Hepatocyte (in vitro differentiated cells): ENCODE results near the gene ARID3A. TPM values are rescaled to one million over a fixed set of nuclear protein-coding genes. Genes with fewer than 3 reads are reported as not detected.

Experiments
- DNase-seq: peaks from one replicate; pipeline ENCODE4 v3.0.0-alpha.2; 2016; ENCODE audit warnings: low spot score
- H2AFZ ChIP-seq: fragments of 200-600 bp; sonication (generic); 2 replicates; pipeline ENCODE4 v1.6.0; 2016; ENCODE audit warnings: antibody characterized with exemption, mild to moderate bottlenecking
- H3K27ac ChIP-seq: fragments of 200-600 bp; sonication (generic); 2 replicates; pipeline ENCODE4 v1.5.1; 2016; ENCODE audit warnings: mild to moderate bottlenecking
- H3K27me3 ChIP-seq: fragments of 200-600 bp; sonication (generic); 2 replicates; pipeline ENCODE4 v1.6.1; 2016
- H3K36me3 ChIP-seq: fragments of 200-600 bp; sonication (generic); replicated peaks from 2 replicates; pipeline ENCODE4 v1.5.1; 2016; ENCODE audit warnings: low read depth; ENCODE audit not compliant: insufficient read depth
- H3K4me1 ChIP-seq: fragments of 200-600 bp; sonication (generic); 2 replicates; pipeline ENCODE4 v1.5.1; 2016; ENCODE audit warnings: mild to moderate bottlenecking, moderate library complexity; ENCODE audit not compliant: insufficient read depth
- H3K4me2 ChIP-seq: fragments of 200-600 bp; sonication (generic); 2 replicates; pipeline ENCODE4 v1.6.0; 2016
- H3K4me3 ChIP-seq: fragments of 200-600 bp; sonication (generic); 2 replicates; pipeline ENCODE4 v1.5.1; 2016; ENCODE audit warnings: mild to moderate bottlenecking
- H3K79me2 ChIP-seq: fragments of 200-600 bp; sonication (generic); 2 replicates; pipeline ENCODE4 v1.6.0; 2017; ENCODE audit warnings: mild to moderate bottlenecking
- H3K9me2 ChIP-seq: fragments of 200-600 bp; sonication (generic); replicated peaks from 2 replicates; pipeline ENCODE4 v1.6.0; 2017; ENCODE audit warnings: mild to moderate bottlenecking; ENCODE audit not compliant: insufficient read depth
- H3K9me3 ChIP-seq: fragments of 200-600 bp; sonication (generic); 2 replicates; pipeline ENCODE4 v1.5.1; 2016; ENCODE audit warnings: low read depth, mild to moderate bottlenecking
- H4K20me1 ChIP-seq: fragments of 200-600 bp; sonication (generic); 2 replicates; pipeline ENCODE4 v1.6.0; 2016; ENCODE audit warnings: mild to moderate bottlenecking; ENCODE audit not compliant: insufficient read depth, poor library complexity, severe bottlenecking
- EZH2 ChIP-seq: fragments of 200-600 bp; sonication (generic); IDR thresholded peaks from 2 replicates; pipeline ENCODE4 v1.6.1; 2016; ENCODE audit warnings: antibody characterized with exemption, mild to moderate bottlenecking, borderline replicate concordance
- EZH2phosphoT487 ChIP-seq: fragments of 200-600 bp; sonication (generic); IDR thresholded peaks from one replicate; pipeline ENCODE4 v1.6.1; 2018; ENCODE audit warnings: antibody characterized with exemption, mild to moderate bottlenecking, low read depth, moderate library complexity; ENCODE audit not compliant: unreplicated experiment, severe bottlenecking
- WGBS: methylation state at CpG from one replicate; pipeline ENCODE4 v1.1.6; 2016; ENCODE audit warnings: low lambda C conversion rate; ENCODE audit errors: missing lambda C conversion rate; 5-methylcytosine and 5-hydroxymethylcytosine counted together
- polyA plus RNA-seq: library from polyadenylated mRNA; unstranded; fragments of >200 nt; fragmentation: Nextera tagmentation; extraction: Ambion mirVana; gene quantifications from 2 replicates; pipeline ENCODE4 v1.2.1, GENCODE V29; 2016
- total RNA-seq: library from RNA; depleted of rRNA; stranded (reverse); fragments of >200 nt; gene quantifications from 2 replicates; pipeline ENCODE4 v1.2.3, GENCODE V29; 2014
- TF ChIP-seq, protein P1 (sequence below): fragments of 200-600 bp; sonication (generic); IDR thresholded peaks from 2 replicates; pipeline ENCODE4 v1.5.1; 2016; ENCODE audit warnings: antibody characterized with exemption, mild to moderate bottlenecking; ENCODE audit not compliant: poor library complexity

The ARID3A gene
- total and polyA plus RNA-seq, 2 experiments from 2014 or later = 122 to 180 TPM

- H3K4me3 ChIP-seq = peak within 1 kb of the TSS; percentile 88
- TF ChIP-seq, protein P1, sequence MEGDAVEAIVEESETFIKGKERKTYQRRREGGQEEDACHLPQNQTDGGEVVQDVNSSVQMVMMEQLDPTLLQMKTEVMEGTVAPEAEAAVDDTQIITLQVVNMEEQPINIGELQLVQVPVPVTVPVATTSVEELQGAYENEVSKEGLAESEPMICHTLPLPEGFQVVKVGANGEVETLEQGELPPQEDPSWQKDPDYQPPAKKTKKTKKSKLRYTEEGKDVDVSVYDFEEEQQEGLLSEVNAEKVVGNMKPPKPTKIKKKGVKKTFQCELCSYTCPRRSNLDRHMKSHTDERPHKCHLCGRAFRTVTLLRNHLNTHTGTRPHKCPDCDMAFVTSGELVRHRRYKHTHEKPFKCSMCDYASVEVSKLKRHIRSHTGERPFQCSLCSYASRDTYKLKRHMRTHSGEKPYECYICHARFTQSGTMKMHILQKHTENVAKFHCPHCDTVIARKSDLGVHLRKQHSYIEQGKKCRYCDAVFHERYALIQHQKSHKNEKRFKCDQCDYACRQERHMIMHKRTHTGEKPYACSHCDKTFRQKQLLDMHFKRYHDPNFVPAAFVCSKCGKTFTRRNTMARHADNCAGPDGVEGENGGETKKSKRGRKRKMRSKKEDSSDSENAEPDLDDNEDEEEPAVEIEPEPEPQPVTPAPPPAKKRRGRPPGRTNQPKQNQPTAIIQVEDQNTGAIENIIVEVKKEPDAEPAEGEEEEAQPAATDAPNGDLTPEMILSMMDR = no peak
- TF ChIP-seq EZH2phosphoT487 (no peak), EZH2 (no peak)
- H2AFZ ChIP-seq = peak within 1 kb of the TSS; percentile 59
- no peaks in the 10 kb centered on the region for H3K4me1 ChIP-seq
- H3K27me3 ChIP-seq = no peaks in the 10 kb centered on the region
- H3K9me2 ChIP-seq = no peaks in the 10 kb centered on the region
- H3K4me2 ChIP-seq = peak within 1 kb of the TSS; percentile 68
- peak within 1 kb of the TSS; percentile 92 for H3K27ac ChIP-seq
- H3K36me3 ChIP-seq = no peaks in the 10 kb centered on the region
- H4K20me1 ChIP-seq = no peaks in the 10 kb centered on the region
- DNase-seq = peak; percentile 98
- H3K79me2 ChIP-seq = peaks cover 20% of the 10 kb centered on the region
- no peaks in the 10 kb centered on the region for H3K9me3 ChIP-seq
- WGBS = 2% methylated on average over 62 of the region's 69 CpGs
Observed at GRCh38 chr19:892894-893689, 32.7 kb upstream of the ARID3A start, which contains the start of the genes MED16 and RNU6-9. TSS of gene MED16 (minus strand) at chr19:893187. CDS start at chr19:891131, 2,056 bp downstream. TSS of gene RNU6-9 (plus strand) at chr19:893484.

- Histone ChIP-seq H3K9me3 (no peaks in the 10 kb centered on the region), H3K27ac (no peak overlapping the region), H3K4me1 (no peaks in the 10 kb centered on the region), H3K27me3 (no peaks in the 10 kb centered on the region), H3K4me3 (no peak overlapping the region), H2AFZ (no peak overlapping the region), H3K9me2 (no peaks in the 10 kb centered on the region), H4K20me1 (no peaks in the 10 kb centered on the region), H3K79me2 (peaks cover 8% of the 10 kb centered on the region), H3K36me3 (no peaks in the 10 kb centered on the region), H3K4me2 (no peak overlapping the region)
- TF ChIP-seq EZH2phosphoT487 = no peak
- TF ChIP-seq, protein P1 = no peak
- no peak for TF ChIP-seq EZH2
- no peak for DNase-seq
- 86% methylated on average over 10 of the region's 10 CpGs for WGBS
Observed at GRCh38 chr19:896434-896833, 29.4 kb upstream of the ARID3A start.

DNA sequence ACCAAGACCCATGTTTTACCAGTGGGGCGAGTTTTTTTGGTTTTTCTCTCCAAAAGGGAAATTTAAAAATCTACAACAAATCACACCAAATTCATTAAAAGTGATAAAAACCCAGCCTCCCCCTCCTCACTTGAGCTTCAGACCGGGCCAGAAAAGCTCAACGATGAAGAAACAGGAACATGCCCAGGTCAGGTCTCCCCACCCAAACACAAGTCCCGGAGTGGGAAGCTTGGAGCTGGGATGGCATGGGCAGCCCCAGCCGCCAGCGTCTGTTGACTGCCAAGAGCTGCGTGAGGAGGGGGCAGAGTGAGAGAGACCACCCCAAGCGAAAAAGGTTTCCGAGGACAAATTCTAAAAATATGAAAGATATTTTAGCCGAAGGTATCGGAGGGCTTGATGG, 28.8 kb upstream of the ARID3A start:
- no peak for TF ChIP-seq EZH2phosphoT487
- TF ChIP-seq, protein P1 = no peak
- no peak for TF ChIP-seq EZH2
- Histone ChIP-seq H4K20me1 (peaks cover 3% of the 10 kb centered on the region), H3K79me2 (peaks cover 8% of the 10 kb centered on the region), H3K9me2 (no peaks in the 10 kb centered on the region), H3K9me3 (no peaks in the 10 kb centered on the region), H3K27ac (no peak overlapping the region), H3K4me3 (no peak overlapping the region), H3K36me3 (no peaks in the 10 kb centered on the region), H2AFZ (no peak overlapping the region), H3K27me3 (no peaks in the 10 kb centered on the region), H3K4me1 (no peaks in the 10 kb centered on the region), H3K4me2 (no peak overlapping the region)
- no peak for DNase-seq
- 91% methylated on average over 11 of the region's 11 CpGs for WGBS
